GM21619 (cell line): ENCODE results near the gene RABGGTA.
"Not testable (repeated sequence)": the region's sequence is repeated elsewhere in the genome, so short reads cannot be mapped to it uniquely, and the experiment has no call there.

Source experiments
- ATAC-seq: cut with Tn5 transposase; IDR thresholded peaks from one replicate; pipeline ENCODE4 v1.9.1; 2021; ENCODE audit not compliant: unreplicated experiment

Gene RABGGTA

GRCh38 chr14:24222987-24223386, 48.4 kb downstream of the RABGGTA start:
- not testable (repeated sequence) for ATAC-seq

- no peak for ATAC-seq
These were observed 51.9 kb downstream of the RABGGTA start for GRCh38 chr14:24219521-24219920.

GRCh38 chr14:24219080-24219479, 52.3 kb downstream of the RABGGTA start:
- ATAC-seq, result no peak

- not testable (repeated sequence) for ATAC-seq
These were observed 54.5 kb downstream of the RABGGTA start for GRCh38 chr14:24216876-24217275.

- no peak for ATAC-seq
These were observed 55.1 kb downstream of the RABGGTA start for GRCh38 chr14:24216345-24216699.
